HG03060 (cell line): Measurements from ENCODE around the gene VAV2.
"Not testable (repeated sequence)": the region's sequence is repeated elsewhere in the genome, so short reads cannot be mapped to it uniquely, and the experiment has no call there.

ENCODE experiments used
- ATAC-seq: cut with Tn5 transposase; IDR thresholded peaks from one replicate; pipeline ENCODE4 v1.9.1; 2021; ENCODE audit warnings: low read depth, moderate number of reproducible peaks; ENCODE audit not compliant: unreplicated experiment

The VAV2 gene

DNA sequence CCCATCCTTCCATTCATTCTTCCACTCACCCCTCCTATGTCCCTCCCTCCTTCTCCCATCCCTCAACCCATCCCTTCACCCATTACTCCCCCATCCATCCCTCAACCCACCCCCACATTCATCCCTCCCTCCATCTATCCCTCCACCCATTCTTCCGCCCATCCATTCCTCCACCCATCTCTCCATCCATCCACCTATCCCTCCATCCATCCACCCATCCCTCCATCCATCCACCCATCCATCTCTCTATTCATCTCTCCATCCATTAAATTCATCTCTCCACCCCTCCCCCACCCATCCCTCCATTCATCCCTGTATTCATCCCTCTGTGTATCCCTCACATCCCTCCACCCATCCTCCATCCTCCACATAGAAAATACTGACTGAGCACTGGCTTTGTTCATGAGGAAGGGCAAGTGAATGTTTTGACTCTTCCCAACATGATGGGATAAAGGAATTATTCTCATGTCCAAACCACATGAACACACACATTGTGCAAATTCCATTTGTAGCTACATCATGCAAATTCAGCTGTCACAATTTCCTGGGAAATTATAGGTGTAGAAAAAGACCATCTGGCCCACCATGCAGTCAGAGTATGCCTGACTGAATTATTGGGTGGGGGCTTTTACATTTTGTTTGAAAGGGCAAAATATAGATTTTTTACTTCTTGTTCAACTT, 6.9 kb upstream of the VAV2 start:
- no peak for ATAC-seq

DNA sequence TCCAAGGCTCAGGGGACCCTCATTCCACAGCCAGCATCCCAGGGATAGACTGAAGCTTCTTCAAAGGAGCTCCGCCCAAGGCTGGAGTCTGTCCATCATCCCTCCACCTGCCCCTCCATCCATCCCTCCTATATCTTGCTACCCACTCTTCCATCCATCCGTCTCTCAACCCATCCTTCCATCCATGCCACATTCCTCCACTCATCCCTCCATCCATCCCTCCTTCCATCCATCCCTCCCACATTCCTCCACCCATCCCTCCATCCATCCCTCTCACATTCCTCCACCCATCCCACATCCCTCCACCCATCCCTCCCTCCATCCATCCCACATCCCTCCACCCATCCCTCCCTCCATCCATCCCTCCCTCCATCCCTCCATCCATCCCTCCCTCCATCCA, 5.5 kb upstream of the VAV2 start:
- ATAC-seq: no peak

DNA sequence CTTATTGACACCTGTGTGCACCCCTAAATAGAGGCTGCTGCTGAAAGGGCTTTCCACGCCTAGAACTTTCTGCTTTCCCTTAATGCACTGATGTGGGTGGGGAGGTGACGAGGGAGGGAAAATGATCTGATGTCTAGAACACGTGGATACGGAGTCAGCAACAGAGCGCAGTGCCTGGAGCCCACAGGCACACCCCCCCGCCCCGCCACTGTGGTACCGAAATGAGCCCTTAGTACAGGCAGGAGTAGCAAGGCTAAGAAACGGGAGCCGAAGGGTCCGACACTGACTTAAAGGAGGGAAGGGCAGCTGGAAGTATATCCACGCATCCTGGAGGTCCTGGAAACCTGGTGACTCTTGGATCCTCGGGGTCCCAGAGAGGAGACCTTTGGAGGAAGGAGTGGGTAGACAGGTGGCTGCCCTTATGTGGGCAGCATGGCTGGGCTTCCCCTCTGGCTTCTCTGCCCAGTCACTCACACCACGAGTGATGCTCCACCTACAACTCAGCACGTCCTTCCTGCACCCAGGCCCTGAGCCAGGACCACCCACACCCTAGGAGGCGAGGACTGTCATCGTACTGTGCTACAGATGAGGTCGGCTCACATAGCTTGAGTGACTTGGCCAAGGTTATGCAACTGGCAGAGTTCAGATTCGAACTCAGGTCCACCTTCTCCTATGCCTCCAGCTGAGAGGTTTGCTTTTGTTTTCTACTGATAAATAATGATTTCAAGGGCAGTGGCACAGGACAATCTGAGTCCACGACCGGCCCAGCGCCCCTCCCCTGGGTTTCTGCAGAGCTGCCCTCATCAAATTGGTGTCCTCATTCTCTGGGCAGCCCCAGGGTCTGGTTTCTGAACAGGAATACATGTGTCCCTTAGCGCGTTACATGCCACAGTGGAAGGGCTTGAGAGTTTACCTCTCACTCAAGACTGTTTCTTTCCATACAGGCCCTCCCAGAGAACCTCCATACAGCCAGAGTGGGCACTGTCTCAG, 4.7 kb upstream of the VAV2 start:
- ATAC-seq: no peak

DNA sequence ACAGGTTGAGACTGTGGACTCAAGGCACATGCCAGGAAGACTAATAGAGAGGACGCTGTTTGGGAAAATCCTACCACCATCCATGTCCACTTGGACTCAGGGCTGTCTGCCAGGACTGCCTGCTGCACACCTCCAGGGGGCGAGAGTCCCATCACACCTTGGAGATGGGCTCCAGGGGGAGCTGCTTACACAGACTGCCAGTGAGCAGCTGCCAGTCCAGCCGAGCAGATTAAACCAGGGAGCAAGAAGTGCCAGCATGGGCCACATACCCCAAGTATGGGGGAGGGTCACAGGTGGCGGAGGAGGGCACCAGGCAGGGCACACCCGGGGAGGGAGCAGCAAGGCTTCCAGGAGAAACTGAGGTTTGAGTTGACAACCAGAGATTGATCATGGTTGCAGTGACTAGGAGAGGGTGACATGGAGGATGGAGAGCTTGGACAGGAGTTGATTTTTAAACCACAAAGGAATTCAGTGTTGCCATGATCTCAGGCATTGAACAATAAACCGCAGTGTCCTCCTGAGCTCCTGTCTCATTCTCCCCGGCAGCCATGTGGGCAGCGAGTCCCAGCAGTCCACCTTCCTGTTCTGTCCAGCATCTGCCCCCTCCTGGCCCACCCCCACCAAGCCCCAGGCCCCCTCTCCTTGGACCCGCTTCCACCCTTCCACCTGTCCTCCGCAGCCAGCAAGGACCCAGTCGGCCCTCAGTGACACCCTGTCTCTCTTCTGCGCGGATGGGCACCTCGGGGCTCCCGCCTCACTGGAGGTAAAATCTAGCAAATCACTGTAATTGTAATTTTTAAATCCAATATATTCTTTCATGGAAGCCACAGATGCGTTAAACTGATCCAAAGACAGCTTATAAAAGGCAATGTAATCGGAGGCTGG, 3.1 kb upstream of the VAV2 start:
- no peak for ATAC-seq

DNA sequence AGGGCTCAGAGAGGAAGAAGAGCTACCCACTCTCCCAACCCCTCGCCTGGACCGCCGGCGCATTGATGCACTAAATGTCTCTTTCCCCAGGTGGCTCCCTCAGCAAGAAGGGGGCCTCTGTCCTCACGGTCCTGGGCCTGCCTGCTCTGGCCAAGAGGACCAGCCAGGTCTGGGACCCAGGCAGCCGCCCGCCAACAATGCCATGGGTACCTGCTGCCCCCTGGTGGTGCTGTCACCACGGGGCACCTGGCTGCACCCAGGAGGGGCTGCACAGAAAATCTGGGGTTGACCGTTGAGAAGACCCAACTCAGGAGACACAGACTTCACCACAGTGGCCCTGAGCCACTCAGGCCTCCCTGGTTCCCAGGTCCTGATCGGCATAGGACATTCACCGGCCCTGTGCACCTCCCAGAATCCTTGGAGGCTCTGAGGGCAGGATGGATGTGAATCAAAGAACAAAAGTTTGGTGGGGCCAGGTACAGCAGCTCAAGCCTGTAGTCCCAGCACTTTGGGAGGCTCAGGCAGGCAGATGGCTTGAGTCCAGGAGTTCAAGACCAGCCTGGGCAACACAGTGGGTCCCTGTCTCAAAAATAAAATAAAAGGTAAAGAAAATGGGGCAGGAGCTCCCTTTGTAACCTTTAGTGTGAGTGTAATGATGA, 2.4 kb upstream of the VAV2 start:
- ATAC-seq: no peak

DNA sequence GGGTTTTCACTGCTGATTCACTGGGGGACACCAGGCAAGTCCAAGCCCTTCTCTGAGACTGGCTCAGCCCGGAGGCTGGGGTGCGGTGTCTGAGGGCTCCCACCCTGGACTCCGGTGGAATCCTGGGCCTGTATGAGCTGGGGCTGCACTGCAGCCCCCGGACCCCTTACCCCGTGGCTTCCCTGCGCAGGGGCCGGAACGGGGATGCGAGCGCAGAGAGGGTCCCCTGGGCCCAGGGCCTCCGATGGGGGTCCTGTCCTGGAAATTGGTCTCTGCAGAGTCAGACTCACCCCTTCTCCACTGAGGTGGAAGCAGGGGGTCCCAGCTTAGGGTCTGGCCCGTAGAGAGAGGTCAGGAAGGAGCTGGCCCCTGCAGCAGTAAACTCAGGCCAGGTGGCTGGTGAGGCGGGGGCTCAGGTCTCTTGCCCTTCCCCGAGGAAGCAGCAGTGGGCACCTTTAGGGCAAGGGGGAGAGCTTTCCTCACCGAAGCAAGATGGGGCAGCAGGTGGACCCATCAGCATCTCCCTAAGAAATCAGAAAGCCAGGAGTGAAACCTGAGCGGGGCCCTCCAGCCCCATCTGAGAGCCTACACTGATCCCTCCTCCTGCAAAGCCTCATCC, 1.6 kb upstream of the VAV2 start:
- no peak for ATAC-seq

DNA sequence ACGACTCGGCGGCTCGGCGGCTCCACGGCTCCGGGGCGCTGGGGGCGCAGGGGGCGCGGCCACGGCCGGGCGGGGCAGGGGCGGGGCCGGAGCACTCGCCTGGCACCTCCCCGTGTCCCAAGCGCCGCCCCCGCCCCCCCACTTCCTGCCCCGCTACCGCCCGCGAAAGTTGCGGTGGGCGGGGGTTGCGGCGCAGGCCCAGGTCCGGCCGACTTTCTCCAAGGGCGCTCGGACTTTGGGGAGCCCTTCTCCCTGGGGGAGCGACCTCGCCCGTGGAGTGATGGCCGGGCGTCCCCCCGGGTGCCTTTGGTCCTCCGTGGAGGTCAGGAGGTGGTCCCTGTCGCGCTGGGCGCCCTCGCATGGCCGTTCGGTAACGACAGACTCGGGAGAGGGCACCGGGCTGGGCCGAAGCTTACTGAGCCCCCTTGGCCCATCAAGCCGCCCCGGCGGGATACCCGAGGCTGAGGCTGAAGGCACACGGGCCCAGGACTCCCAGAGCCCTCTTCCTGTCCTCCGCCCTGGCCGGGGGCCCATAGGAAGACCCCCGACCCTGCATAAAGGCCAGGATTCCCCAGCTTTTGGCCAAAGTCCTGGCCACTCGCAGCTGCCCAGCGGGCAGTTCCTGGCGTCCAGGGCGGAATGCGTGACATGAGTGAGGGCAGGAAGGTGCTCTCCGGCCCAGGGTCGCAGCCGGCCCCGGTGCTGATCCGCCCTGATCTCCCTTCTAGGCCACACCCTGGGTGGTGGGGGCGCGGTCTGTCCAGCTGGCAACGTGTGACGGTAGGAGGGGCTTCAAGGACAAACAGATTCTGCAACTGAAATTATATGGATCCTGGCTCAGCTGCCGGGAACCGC, 883 bp upstream of the VAV2 start:
- ATAC-seq: no peak

DNA sequence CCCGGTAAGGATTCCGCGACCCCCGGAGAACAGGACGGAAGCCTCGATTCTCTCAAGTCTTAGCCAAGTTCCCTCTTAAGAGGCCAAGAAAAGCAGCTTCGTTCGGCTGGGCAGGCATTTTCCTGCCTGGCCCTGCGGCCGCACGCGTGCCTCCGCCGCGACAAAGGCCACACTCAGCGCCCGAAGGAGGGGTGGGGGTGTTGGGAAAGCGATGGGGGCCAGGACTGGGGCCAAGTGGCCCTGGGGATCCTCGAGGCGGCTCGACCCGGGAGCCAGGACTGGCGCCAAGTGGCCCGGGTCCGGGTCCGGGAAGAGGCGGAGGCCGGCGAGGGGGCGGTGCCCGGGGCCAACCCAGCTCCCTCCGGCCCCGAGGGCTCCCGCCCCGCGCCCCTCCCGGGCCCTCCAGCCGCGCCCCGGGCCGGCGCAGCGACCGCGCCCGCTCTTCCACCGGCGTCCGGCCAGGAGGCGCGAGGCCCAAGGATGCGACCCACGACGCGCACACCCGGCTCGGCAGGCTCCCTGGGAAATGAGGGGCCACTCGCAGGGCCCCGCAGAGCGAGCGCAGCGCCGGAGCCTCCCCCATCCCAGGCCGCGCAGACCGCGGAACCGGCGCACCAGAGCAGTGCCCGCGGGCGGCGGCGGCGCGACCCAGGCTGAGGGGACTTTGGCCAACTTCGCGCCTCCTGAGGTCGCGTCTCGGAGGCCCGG, 756 bp downstream of the VAV2 start:
- no peak for ATAC-seq

DNA sequence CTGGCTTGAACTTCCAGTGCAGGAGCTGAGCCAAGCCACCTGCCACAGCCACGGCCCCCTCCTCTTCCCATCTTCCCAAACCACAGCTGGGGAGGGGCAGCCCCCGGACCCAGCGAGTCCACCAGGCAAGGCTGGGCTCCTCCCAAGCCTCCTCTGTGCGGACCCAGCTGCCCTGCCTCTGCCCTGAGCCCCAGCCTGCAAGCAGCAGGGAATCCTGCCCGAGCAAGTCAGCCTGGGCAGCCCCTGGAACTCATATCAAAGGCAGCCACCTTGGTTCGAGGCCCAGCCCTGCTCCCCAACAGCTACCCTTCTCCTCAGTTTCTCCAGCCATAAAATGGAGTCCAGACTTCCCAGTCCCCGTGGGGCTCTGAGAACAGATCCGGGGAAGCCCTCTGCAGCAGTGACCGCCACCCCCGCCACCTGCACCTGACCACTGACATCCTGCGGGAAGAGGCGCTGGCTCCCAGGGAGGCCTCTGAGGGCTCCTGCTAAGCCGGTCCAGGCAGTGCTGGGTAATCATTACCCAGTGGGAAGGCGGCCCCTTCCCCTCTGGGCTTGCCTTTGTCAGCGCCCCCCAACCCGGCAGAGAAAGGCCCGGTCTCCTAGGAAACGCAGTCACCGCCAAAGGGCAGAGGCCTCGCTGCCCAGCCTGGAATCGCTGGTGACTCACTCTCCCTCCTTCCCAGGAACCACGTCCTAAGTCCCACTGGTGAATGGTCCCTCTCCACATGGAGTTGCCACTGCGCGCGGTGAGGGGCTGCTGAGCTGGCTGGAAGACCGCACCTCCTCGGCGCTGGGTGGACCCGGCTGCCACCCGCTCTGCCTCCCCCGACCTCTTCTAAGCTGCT, 1.5 kb downstream of the VAV2 start:
- no peak for ATAC-seq

DNA sequence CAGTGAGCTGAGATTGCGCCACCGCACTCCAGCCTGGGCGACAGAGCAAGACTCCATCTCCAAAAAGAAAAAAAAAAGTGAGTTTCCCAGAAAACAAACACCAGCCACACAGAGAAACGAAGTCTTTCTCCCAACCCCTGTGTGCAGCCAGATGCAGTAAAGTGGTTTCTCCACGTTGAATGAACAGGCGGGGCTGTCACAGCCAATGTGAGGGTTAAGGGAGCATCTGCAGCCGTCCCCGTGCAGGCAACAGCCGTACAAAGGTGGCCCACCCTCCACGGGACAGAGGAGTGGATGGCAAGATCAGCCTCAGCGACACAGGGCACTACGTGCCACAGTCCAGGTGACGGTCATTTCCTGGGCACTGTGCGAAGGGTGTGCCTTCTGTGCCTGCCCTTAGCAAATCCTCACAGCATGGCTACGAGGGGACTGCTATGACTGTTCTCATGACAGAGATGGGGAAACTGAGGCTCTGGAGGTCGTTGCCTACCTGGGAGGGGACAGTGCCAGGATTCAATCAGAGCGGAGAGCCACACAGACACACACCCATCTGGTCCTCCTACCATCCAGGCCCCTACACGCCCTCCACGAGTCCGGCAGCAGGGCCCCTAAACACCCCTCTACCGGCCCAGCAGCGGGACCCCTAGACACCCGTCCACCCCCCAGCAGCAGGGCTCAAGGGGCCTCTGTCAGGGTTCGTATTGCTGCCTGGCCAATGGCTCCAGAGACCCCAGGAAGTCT, 2.3 kb downstream of the VAV2 start:
- no peak for ATAC-seq

DNA sequence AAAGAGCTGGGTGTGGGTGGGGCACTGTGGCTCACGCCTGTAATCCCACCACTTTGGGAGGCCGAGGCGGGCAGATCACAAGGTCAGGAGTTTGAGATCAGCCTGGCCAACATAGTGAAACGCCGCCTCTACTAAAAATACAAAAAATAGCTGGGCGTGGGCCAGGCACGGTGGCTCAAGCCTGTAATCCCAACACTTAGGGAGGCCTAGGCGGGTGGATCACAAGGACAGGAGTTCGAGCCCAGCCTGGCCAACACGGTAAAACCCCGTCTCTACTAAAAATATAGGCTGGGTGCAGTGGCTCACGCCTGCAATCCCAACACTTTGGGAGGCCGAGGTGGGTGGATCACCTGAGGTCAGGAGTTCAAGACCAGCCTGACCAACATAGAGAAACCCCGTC, 3.4 kb downstream of the VAV2 start:
- ATAC-seq: not testable (repeated sequence)

DNA sequence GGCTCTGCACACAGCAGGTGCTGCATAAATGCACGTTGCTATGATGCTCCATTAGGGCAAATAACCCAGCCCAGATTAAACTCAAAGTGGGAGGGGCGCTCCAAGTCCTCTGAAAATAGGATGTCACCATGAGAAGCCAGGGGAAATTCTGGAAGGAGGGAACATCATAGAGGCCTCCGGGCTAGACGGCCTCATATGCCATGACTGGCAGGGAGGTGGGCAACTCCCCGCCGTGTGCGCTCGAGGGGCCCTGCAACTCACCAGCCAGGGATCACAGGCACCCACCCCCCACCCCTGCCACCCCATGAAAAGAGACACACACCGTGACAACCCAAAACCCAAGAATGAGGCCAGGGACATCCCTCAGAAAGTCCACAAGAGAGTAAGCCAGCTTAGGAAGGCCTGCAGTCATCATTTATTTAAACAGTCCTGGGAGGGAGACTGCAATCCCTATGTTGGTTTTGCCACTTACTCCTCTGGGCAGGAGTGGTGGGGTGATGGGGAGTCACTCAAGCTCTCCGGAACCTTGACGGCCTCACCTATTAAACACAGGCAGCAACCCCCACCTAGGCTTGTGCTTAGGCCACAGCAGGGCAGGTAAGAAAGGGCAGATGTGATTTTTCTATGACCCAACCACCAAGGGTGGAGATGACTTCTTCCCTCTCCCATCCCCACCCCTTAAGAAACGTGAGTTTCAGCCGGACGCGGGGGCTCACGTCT, 4.0 kb downstream of the VAV2 start:
- no peak for ATAC-seq

DNA sequence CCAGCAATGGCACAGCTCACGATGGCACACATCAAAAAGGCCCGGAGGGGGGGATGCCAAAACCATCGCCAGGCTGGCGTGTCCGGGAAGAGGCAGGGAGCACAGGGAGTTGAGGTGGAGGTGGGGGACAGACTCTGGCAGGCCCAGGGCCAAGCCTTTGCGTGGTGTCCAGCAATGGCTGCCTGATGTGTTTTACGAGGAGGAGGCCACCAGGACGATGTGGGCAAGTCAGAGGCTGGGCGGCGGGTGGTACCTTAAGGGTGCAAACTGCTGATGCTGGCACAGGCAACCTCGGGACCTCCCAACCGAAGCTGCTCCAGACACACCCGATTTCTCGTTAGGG, 4.7 kb downstream of the VAV2 start:
- no peak for ATAC-seq

DNA sequence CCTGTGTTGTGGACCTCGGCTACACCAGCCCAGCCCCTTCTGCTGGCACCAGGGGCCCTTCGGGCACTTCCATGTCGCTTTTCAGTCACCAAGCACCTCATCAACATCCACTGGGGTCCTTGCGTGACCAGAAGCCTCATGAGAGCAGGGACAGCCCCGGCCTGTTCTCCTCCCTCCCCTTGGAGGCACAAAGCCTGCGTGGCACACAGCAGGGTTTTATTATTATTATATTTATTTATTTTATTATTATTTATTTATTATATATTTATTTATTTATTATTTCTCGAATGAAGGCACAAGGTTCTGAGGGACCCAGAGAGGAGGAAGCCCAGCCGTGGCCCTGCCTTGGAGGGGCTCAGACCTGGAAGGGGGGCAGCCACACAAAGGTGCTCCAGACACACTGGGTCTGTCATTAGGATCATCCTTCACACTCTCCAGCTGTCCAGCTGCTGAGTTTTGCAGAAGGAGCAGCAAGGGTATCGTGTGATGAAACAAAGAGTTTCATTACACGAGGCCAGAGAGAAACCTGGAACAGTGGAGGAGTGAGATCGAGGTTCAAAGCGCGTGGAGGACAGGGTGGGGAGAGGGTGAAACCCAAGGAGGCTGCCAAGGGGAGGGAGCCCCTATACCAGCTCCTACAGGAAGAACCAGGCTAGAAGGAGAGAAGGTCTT, 5.2 kb downstream of the VAV2 start:
- ATAC-seq: no peak

DNA sequence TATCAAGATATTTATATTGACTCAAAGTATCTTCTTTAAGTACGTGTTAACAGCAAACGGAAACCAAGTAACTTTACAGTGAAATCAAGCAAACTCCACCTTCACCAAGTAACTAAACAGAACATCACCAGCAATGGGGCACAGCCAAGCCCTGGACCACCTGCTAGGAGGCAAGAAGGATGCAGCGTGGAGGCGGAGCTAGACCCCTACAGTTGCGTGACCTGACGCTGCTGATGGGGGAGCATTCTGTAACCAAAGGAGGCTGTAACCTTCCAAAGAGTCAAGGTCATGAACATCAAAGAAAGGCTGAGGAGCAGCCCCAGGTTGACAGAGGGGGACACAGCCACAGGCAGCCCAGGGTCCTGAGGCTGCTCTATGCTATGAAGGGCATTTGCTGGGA, 6.1 kb downstream of the VAV2 start:
- ATAC-seq: no peak
